ENCODE data around the gene MARF1. TPM values are rescaled to one million over a fixed set of nuclear protein-coding genes. Genes with fewer than 3 reads are reported as not detected.
"Not testable (repeated sequence)": the region's sequence is repeated elsewhere in the genome, so short reads cannot be mapped to it uniquely, and the experiment has no call there.

MARF1 gene
- total RNA-seq, 1 experiment from 2014 or later, result 59.4 TPM

DNA sequence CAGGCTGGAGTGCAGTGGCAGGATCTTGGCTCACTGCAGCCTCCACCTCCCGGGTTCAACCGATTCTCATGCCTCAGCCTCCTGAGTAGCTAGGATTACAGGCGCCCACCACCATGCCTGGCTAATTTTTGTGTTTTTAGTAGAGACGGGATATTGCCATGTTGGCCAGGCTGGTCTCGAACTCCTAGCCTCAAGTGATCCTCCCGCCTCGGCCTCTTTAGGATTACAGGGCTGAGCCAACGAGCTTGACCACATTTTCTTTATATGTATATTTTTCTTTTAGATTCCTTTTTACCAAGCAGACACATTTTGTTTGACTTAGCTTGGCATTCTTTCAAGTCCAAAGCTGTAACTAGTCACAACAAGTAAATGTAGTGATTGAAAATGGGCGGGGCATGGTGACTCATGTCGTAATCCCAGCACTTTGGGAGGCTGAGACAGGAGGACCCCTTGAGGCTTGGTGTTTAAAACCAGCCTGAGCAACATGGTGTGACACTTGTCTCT, 2.1 kb upstream of the MARF1 start:
- Histone ChIP-seq H2AFZ (ENCODE audit: low read depth, low read length, poor library complexity, severe bottlenecking) (peak overlapping the region; percentile 37), H3K4me3 (replicated peaks in 1 of 2; ENCODE audit: low read depth in 1 of 2, low read length in 2 of 2) (peak overlapping the region in 1 of 2 experiments; percentile 72; a peak in 2 of 4 replicates), H3K27ac (ENCODE audit: low read depth, low read length) (peak overlapping the region; percentile 88), H3K79me2 (ENCODE audit: insufficient read depth, low read length) (peaks cover 27% of the 10 kb centered on the region), H3K9ac (ENCODE audit: low read length) (peak overlapping the region; percentile 90), H3K4me1 (ENCODE audit: control insufficient read depth in 1 of 2, insufficient read depth in 2 of 2, low read length in 2 of 2) (peaks cover 38 to 58% of the 10 kb centered on the region in 2 experiments), H3K4me2 (ENCODE audit: low read length) (peak overlapping the region; percentile 89)
- CTCF ChIA-PET; H3K9me3 ChIP-seq (ENCODE audit: control insufficient read depth in 1 of 2, insufficient read depth in 1 of 2, low read depth in 1 of 2, low read length in 2 of 2); H3K9me2 ChIP-seq (ENCODE audit: insufficient read depth); intact Hi-C loops (cut with micrococcal nuclease); H3K27me3 ChIP-seq (ENCODE audit: insufficient read depth, low read length); H4K20me1 ChIP-seq (ENCODE audit: insufficient read depth); BruUV-seq (replicated peaks); H3K36me3 ChIP-seq (ENCODE audit: control insufficient read depth in 1 of 2, insufficient read depth in 2 of 2, low read length in 2 of 2); RAD21 ChIA-PET (ENCODE audit: low non-redundant PET in 1 of 2, low total read pairs in 2 of 2, uncharacterized antibody in 2 of 2, unreplicated experiment in 2 of 2): not testable (repeated sequence)
- DNase-seq (ENCODE audit: low read depth, low spot score) (peak; percentile 89), ATAC-seq (0 out of 2 replicates have a peak, but pooled peaks have one; percentile 20)
- TF ChIP-seq JUND (IDR thresholded peaks at IDR 0.05) (peak; percentile 72), CBX3 (IDR thresholded peaks at IDR 0.05; ENCODE audit: low read depth) (peak; percentile 53; the same call in 1 of the 2 replicates), YY1 (IDR thresholded peaks at IDR 0.05; ENCODE audit: extremely low read depth, insufficient replicate concordance, low read depth, low read length) (peak; percentile 52), RAD21 (IDR thresholded peaks at IDR 0.05; ENCODE audit: low read depth) (peak; percentile 32; the same call in 1 of the 2 replicates), CEBPB (IDR thresholded peaks at IDR 0.05; ENCODE audit: low read depth) (peak; percentile 83), SP1 (IDR thresholded peaks at IDR 0.05; ENCODE audit: low read depth) (peak; percentile 66), FOSL1 (IDR thresholded peaks at IDR 0.05; ENCODE audit: low read depth) (peak; percentile 67)
- TF ChIP-seq, protein P1, sequence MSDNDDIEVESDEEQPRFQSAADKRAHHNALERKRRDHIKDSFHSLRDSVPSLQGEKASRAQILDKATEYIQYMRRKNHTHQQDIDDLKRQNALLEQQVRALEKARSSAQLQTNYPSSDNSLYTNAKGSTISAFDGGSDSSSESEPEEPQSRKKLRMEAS (IDR thresholded peaks at IDR 0.05), result peak; percentile 50; the same call in 1 of the 2 replicates
- TF ChIP-seq, protein P2, sequence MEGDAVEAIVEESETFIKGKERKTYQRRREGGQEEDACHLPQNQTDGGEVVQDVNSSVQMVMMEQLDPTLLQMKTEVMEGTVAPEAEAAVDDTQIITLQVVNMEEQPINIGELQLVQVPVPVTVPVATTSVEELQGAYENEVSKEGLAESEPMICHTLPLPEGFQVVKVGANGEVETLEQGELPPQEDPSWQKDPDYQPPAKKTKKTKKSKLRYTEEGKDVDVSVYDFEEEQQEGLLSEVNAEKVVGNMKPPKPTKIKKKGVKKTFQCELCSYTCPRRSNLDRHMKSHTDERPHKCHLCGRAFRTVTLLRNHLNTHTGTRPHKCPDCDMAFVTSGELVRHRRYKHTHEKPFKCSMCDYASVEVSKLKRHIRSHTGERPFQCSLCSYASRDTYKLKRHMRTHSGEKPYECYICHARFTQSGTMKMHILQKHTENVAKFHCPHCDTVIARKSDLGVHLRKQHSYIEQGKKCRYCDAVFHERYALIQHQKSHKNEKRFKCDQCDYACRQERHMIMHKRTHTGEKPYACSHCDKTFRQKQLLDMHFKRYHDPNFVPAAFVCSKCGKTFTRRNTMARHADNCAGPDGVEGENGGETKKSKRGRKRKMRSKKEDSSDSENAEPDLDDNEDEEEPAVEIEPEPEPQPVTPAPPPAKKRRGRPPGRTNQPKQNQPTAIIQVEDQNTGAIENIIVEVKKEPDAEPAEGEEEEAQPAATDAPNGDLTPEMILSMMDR (IDR thresholded peaks at IDR 0.05 in 2 of 3, conservative IDR thresholded peaks at IDR 0.05 in 1 of 3; ENCODE audit: borderline replicate concordance in 1 of 3, insufficient read depth in 1 of 3, low read depth in 2 of 3, low read length in 2 of 3), result peak in 2 of 3 experiments; percentile 9 to 11; a peak in 1 of 6 replicates
- POLR2A ChIA-PET, result interaction anchor here (1.0 to 3.7 kb wide), 3 partner anchors 48 to 82 kb away, joined by 3 to 18 read pairs (median 5); no protein-coding TSS in a partner anchor

Data from HCT116 (cell line).